K562 (cell line): Measurements from ENCODE around the gene QSOX2. TPM values are rescaled to one million over a fixed set of nuclear protein-coding genes. Genes with fewer than 3 reads are reported as not detected.

Source experiments
- ATAC-seq: fragments of 200-7000 bp; cut with Tn5 transposase; 3 replicates; pipeline ENCODE4 v1.9.1; 2020; ENCODE audit warnings: moderate library complexity
- BruUV-seq: library from RNA; stranded (reverse); fragments of 400-500 nt; replicated peaks from 2 replicates; lab custom pipeline; 2021; lab: Mats Ljungman, UMichigan
- CTCF ChIA-PET: fragments of 300-600 bp; formaldehyde crosslinking; extraction: SDS; loops from one replicate; lab custom pipeline; 2021; ENCODE audit warnings: low intra/inter-chr PET ratio; lab: Yijun Ruan, JAX
- POLR2A ChIA-PET: fragments of 300-600, 350-650 bp; sonication (Branson Sonifier 250); formaldehyde crosslinking; extraction: SDS; loops from one replicate; lab custom pipeline; 2021; ENCODE audit warnings: antibody characterized with exemption, inconsistent platforms; lab: Yijun Ruan, JAX
- DNase-seq, 4 experiments: peaks; one replicate each; pipeline versions ENCODE4 v3.0.0 to v3.0.0-alpha.2; 2011 to 2018; ENCODE audit warnings: low spot score in 3 of 4, mixed read lengths in 3 of 4; ENCODE audit errors: extremely low read depth in 1 of 4
- FAIRE-seq: peaks from 2 replicates; lab custom pipeline; 2011; peaks lifted over from hg19 to GRCh38; lab: Jason Lieb, UNC
- H2AFZ ChIP-seq: 2 replicates; pipeline ENCODE4 v1.6.0; 2011; ENCODE audit warnings: low read depth, low read length, control low read depth, inconsistent platforms
- H3K27ac ChIP-seq: fragments of 200-600 bp; 3 replicates; pipeline ENCODE4 v1.8.0; 2011; ENCODE audit warnings: low read depth, mild to moderate bottlenecking, control low read depth, inconsistent platforms, low read length, moderate library complexity, mixed read lengths; ENCODE audit errors: extremely low read depth
- H3K27me3 ChIP-seq, 2 experiments: fragments of 300-600 bp in 1 of 2; 2 replicates in 1 of 2; 3 replicates in 1 of 2; pipeline versions ENCODE4 v1.6.0 to v1.8.0; 2011; ENCODE audit warnings: inconsistent platforms in 2 of 2, low read length in 2 of 2, mild to moderate bottlenecking in 1 of 2, mixed read lengths in 1 of 2, moderate library complexity in 1 of 2; ENCODE audit not compliant: control insufficient read depth in 2 of 2, insufficient read depth in 2 of 2
- H3K36me3 ChIP-seq: fragments of 300-600 bp; 3 replicates; pipeline ENCODE4 v1.8.0; 2011; ENCODE audit warnings: mild to moderate bottlenecking, low read length, inconsistent platforms; ENCODE audit not compliant: control insufficient read depth, insufficient read depth
- H3K4me1 ChIP-seq, 2 experiments: fragments of 200-600 bp in 1 of 2; replicated peaks in 1 of 2; 2 replicates in 1 of 2; 3 replicates in 1 of 2; pipeline versions ENCODE4 v1.5.1 to v1.8.0; 2011; ENCODE audit warnings: inconsistent platforms in 2 of 2, low read length in 2 of 2, mild to moderate bottlenecking in 1 of 2, mixed read lengths in 1 of 2, moderate library complexity in 1 of 2; ENCODE audit not compliant: control insufficient read depth in 2 of 2, insufficient read depth in 2 of 2
- H3K4me2 ChIP-seq: 2 replicates; pipeline ENCODE4 v1.6.1; 2011; ENCODE audit warnings: low read length, control low read depth, inconsistent platforms, mixed read lengths; ENCODE audit not compliant: insufficient read depth
- H3K4me3 ChIP-seq: fragments of 200-600 bp; sonication (generic), shearing (Covaris generic); 2 replicates; pipeline ENCODE4 v1.5.1; 2016; ENCODE audit warnings: control low read depth, inconsistent platforms
- H3K79me2 ChIP-seq: fragments of 200-600 bp; 3 replicates; pipeline ENCODE4 v1.8.0; 2011; ENCODE audit warnings: low read length, inconsistent platforms; ENCODE audit not compliant: control insufficient read depth, insufficient read depth
- H3K9ac ChIP-seq, 2 experiments: 2 replicates each; pipeline versions ENCODE4 v1.6.0 to v1.6.1; 2011; ENCODE audit warnings: low read depth in 2 of 2, low read length in 2 of 2, control low read depth in 1 of 2, inconsistent platforms in 1 of 2, mild to moderate bottlenecking in 1 of 2, mixed read lengths in 1 of 2; ENCODE audit not compliant: insufficient read depth in 1 of 2
- H3K9me1 ChIP-seq: one replicate; pipeline ENCODE4 v1.6.0; 2011; ENCODE audit warnings: inconsistent platforms, mild to moderate bottlenecking, low read length, moderate library complexity; ENCODE audit not compliant: control insufficient read depth, insufficient read depth
- H3K9me3 ChIP-seq: replicated peaks from 2 replicates; pipeline ENCODE4 v1.5.1; 2011; ENCODE audit warnings: low read depth, low read length, inconsistent platforms; ENCODE audit not compliant: control insufficient read depth, insufficient read depth
- H4K20me1 ChIP-seq: replicated peaks from 2 replicates; pipeline ENCODE4 v1.6.1; 2011; ENCODE audit warnings: low read length, inconsistent platforms, mixed read lengths; ENCODE audit not compliant: control insufficient read depth, insufficient read depth
- HNRNPL ChIP-seq: fragments of 200-400 bp; formaldehyde crosslinking; IDR thresholded peaks from 2 replicates; pipeline ENCODE4 v1.6.1; 2017; ENCODE audit warnings: low read depth, mild to moderate bottlenecking, low read length
- HSF4 ChIP-seq: fragments of 250-450 bp; sonication (Bioruptor Pico); IDR thresholded peaks from 2 replicates; pipeline ENCODE4 v2.1.2; 2022; ENCODE audit warnings: mild to moderate bottlenecking, moderate library complexity, borderline replicate concordance
- MYNN ChIP-seq, 2 experiments: sonication (generic); formaldehyde crosslinking in 1 of 2; IDR thresholded peaks; 2 replicates each; pipeline versions ENCODE4 v1.5.0 to v1.6.1; 2016 to 2020; ENCODE audit warnings: antibody characterized with exemption in 1 of 2, missing genetic modification reagents in 1 of 2
- NFE2L1 ChIP-seq: fragments of 450-650 bp; IDR thresholded peaks from 2 replicates; pipeline ENCODE4 v1.6.1; 2016; ENCODE audit warnings: missing genetic modification characterization, low read depth, mild to moderate bottlenecking, missing compliant biosample characterization, moderate library complexity, borderline replicate concordance
- RBFOX2 ChIP-seq: fragments of 200-400 bp; formaldehyde crosslinking; IDR thresholded peaks from 2 replicates; pipeline ENCODE4 v1.6.1; 2017; ENCODE audit warnings: low read depth, mild to moderate bottlenecking, low read length, moderate library complexity
- RNF219 ChIP-seq: fragments of 250-450 bp; sonication (Bioruptor Pico); IDR thresholded peaks from 2 replicates; pipeline ENCODE4 v1.5.0; 2022; ENCODE audit warnings: mild to moderate bottlenecking
- VEZF1 ChIP-seq: fragments of 200-800 bp; sonication (Bioruptor generic); IDR thresholded peaks from 2 replicates; pipeline ENCODE4 v1.6.1; 2017; ENCODE audit warnings: missing genetic modification characterization, missing compliant biosample characterization
- WGBS: fragments of 100-300 bp; shearing (Covaris generic); methylation state at CpG from one replicate; pipeline ENCODE4 v1.1.6; 2016; ENCODE audit warnings: low coverage, mixed read lengths; ENCODE audit not compliant: insufficient coverage; ENCODE audit errors: missing lambda C conversion rate; 5-methylcytosine and 5-hydroxymethylcytosine counted together
- in situ Hi-C: fragments of 300-500 bp; cut with MboI; formaldehyde crosslinking; loops from 4 replicates; pipeline ENCODE4 v1.15.0; 2018; ENCODE audit warnings: inconsistent platforms, mixed read lengths
- intact Hi-C: fragments of 100-400 bp; cut with micrococcal nuclease; formaldehyde crosslinking; loops from 2 replicates; pipeline ENCODE4 v1.14.2; 2022
- polyA plus RNA-seq, 8 experiments: library from polyadenylated mRNA; depleted of rRNA in 4 of 8; stranded (reverse) in 5 of 8; unstranded in 3 of 8; fragments of >200 nt; fragmentation: Nextera tagmentation in 2 of 8; fragmentation: Illumina TruSeq in 1 of 8; extraction: Ambion mirVana in 2 of 8; extraction: Trizol in 1 of 8; gene quantifications; 2 replicates each; pipeline versions ENCODE4 v1.2.1 to v1.2.3, GENCODE V29; 2011 to 2014; ENCODE audit warnings: inconsistent platforms in 1 of 8, missing spikeins in 1 of 8
- total RNA-seq, 7 experiments: library from RNA; depleted of rRNA in 6 of 7; stranded (reverse); fragments of >200 nt in 6 of 7; fragmentation: Illumina TruSeq in 2 of 7; extraction: Trizol in 2 of 7; gene quantifications; 2 replicates each; pipeline versions ENCODE4 v1.2.1 to v1.2.3, GENCODE V29; 2011 to 2021; ENCODE audit warnings: low replicate concordance in 1 of 7
- TF ChIP-seq, protein P1 (sequence below): fragments of 250-450 bp; sonication (Bioruptor Pico); IDR thresholded peaks from 2 replicates; pipeline ENCODE4 v1.4.0; 2020; ENCODE audit warnings: mild to moderate bottlenecking

QSOX2 gene
- total and polyA plus RNA-seq, 9 of the 15 experiments (the other 6 are each of a cell fraction or from before 2014, with no cell fraction given) = 0.51 to 23.7 (median 12.7) TPM

DNA sequence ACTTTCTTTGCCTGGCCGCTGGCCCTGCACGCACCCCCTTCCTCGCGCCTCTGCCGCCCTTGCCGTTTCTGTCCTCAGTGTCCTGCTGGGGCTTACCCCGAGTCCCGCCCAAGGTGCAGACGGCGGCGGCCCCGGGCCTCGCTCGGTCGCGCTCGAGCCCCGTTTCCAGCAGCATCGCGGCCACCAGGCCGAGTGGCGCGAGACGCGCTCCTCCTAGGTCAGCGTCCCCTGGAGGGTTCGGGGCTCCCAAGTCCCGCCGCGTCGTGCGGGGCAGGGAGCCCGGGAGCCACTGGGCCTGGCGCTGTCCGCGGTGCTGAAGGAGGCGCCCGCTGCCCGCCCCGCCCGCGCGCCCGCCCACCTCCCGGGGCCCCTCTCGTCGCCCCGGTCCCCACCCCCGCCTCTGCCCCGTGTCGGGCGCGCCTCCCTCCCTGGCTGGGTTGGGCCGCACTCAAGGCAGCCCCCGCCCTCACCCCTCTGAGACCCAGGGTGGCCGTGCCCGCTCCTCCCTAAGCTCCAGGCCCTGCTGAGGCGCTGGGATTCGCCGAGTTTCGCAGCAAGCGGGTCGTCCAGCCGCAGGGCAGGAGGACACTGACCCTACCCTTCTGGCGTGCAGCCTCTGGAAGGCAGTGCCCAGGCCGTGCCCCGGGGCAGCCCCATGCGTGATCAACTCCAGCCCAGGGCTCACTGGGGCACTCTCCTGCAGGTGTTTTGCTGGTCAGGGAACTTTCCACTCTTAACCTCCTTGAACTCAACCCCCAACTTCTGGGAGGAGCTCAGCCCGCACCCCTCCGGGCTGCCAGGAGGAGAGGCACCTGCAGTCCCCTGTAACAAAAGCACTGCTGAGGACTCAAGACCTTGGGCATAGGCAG is 40.5 kb downstream of the QSOX2 start, which contains the start of gene LHX3:
TSS of gene LHX3 (minus strand) at position 291 of the 869 bp plus-strand sequence. CDS start at position 175, 116 bp downstream.
- Histone ChIP-seq H3K4me2 (no peak within 1 kb of the TSS), H3K27ac (no peak within 1 kb of the TSS; the same call in 2 of the 3 replicates), H3K27me3 (peaks cover 17 to 25% of the 10 kb centered on the region in 2 experiments; a peak in 4 of 5 replicates), H3K9me1 (peaks cover 4% of the 10 kb centered on the region), H3K79me2 (no peaks in the 10 kb centered on the region), H3K36me3 (peaks cover 31% of the 10 kb centered on the region; the same call in 2 of the 3 replicates), H3K4me1 (peaks cover 21 to 77% of the 10 kb centered on the region in 2 experiments), H4K20me1 (peaks cover 19% of the 10 kb centered on the region), H2AFZ (no peak within 1 kb of the TSS), H3K9ac (peak within 1 kb of the TSS in 1 of 2 experiments; percentile 22; a peak in 2 of 4 replicates), H3K4me3 (no peak within 1 kb of the TSS), H3K9me3 (no peaks in the 10 kb centered on the region)
- intact Hi-C loops (no loop called here), in situ Hi-C loops (no loop called here)
- 83% methylated on average over 13 of the region's 70 CpGs for WGBS
- CTCF ChIA-PET = no interaction called here
- FAIRE-seq = no peak
- peak in 2 of 4 experiments; percentile 66 to 68 for DNase-seq
- BruUV-seq = no TSS peak
- no peak for ATAC-seq
- POLR2A ChIA-PET = no interaction called here
- no peak for TF ChIP-seq VEZF1 (CRISPR knock-in tag)
- no peak for TF ChIP-seq HSF4 (CRISPR knock-in tag)
- no peak for TF ChIP-seq NFE2L1 (tag)
- peak; percentile 68; the same call in 1 of the 2 replicates for TF ChIP-seq HNRNPL
- no peak for TF ChIP-seq RNF219 (CRISPR knock-in tag)
- TF ChIP-seq, protein P1, sequence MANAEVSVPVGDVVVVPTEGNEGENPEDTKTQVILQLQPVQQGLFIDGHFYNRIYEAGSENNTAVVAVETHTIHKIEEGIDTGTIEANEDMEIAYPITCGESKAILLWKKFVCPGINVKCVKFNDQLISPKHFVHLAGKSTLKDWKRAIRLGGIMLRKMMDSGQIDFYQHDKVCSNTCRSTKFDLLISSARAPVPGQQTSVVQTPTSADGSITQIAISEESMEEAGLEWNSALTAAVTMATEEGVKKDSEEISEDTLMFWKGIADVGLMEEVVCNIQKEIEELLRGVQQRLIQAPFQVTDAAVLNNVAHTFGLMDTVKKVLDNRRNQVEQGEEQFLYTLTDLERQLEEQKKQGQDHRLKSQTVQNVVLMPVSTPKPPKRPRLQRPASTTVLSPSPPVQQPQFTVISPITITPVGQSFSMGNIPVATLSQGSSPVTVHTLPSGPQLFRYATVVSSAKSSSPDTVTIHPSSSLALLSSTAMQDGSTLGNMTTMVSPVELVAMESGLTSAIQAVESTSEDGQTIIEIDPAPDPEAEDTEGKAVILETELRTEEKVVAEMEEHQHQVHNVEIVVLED (CRISPR knock-in tag) = no peak
- peak; percentile 60 for TF ChIP-seq RBFOX2
- peak; percentile 17; the same call in 1 of the 2 replicates for TF ChIP-seq MYNN (IDR thresholded peaks at IDR 0.05)
- TF ChIP-seq MYNN (CRISPR knock-in tag; IDR thresholded peaks at IDR 0.05) = no peak
